GDM1 (cell line): ENCODE measurements around the gene NPRL2.
"Not testable (repeated sequence)": the region's sequence is repeated elsewhere in the genome, so short reads cannot be mapped to it uniquely, and the experiment has no call there.

ENCODE experiments used
- DNase-seq: peaks from one replicate; lab custom pipeline; 2025; lab: John Stamatoyannopoulos, UW

Gene NPRL2

DNA sequence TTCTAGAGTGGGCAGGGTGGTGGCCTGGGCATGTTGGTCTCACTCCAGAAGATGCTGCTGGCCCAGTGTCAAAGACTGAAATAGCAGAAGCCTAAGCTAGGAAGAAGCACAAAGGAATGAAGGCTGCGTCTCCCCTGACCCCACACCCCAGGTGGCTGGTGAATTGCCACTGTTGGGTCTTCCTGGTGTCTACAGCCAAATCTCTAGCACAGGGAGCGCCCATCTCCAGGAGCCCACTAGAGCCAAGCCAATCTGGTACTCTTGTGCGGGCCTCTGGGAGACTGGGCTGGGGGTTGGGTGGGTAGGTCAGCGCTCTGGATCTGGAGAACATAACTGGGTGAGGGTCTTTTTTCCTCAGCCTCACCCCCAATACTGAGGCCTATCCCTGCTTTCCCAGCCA lies 23.4 kb downstream of the NPRL2 start:
- no peak for DNase-seq

- no peak for DNase-seq
Observed at GRCh38 chr3:50326182-50326541, 24.4 kb downstream of the NPRL2 start.

DNA sequence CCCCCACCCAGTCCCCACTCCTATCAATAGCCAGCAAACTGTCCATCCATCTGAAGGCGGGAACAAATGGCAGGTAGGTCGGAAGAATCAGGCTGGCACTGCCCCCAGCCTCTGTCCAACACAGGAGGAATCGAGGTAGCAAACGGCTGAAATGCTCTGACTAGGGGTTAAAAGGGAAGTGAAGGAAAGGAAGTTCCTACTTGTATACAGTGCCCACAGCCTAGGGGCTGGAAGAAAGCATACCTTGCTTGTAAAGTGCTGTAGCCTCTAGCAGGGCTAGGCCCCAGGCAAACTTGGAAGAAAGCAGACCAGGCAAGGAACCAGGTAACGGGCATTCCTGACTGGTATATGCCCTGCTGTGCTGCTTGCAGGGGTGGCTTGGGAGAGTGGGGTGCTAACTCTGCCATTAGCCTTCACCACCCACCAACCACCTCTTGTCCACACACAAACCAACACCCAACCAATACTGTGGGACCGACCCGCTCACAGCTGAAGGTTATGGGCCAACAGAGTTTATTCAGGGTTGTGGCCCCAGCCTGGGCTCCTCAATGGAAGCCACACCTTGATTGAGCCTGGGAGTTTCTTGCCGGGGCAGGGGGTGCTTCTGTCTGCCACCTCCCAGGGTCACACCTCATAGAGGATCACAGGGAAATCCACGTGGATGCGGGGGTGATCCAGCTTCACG lies 24.9 kb downstream of the NPRL2 start:
- DNase-seq = no peak

GRCh38 chr3:50325113-50325480 lies 25.5 kb downstream of the NPRL2 start:
- DNase-seq = no peak

DNA sequence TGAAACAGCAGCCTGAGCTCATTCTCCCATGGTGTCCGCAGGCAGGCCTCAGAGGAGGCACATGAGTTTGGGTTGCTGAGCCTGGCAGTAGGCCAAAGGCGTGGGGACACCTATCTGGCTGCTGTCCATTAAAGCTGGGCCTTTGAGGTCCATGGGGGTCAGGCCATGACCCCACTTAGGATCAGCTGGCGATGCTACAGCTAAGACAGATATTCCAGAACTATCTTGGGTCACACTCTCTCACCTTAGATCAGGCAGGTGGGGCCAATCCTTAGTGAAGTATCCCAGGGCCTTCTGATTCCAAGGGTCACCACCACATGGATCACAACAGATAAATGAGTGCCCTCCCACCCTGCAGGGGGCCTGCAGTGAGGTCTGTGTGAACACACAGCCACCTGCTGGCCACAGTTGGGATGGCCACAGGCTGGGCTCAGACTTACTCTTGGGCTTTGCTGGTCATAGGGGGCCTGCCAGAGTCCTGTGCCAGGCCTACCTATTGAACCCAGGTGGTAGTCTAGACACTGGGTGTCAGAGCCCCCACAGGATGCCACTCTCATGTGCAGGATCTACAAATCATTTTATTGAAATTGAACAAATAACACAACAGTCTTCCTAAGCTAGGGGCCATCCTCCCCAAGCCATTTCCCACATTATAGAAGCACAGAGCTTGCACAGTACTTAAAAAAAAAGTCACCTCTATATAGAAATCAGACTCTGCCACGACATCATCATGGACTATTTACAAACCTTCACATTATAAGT lies 26.0 kb downstream of the NPRL2 start:
- peak; percentile 24 for DNase-seq

- no peak for DNase-seq
Observed at GRCh38 chr3:50323614-50324199, 26.9 kb downstream of the NPRL2 start.

GRCh38 chr3:50323092-50323600 lies 27.4 kb downstream of the NPRL2 start:
- no peak for DNase-seq

DNA sequence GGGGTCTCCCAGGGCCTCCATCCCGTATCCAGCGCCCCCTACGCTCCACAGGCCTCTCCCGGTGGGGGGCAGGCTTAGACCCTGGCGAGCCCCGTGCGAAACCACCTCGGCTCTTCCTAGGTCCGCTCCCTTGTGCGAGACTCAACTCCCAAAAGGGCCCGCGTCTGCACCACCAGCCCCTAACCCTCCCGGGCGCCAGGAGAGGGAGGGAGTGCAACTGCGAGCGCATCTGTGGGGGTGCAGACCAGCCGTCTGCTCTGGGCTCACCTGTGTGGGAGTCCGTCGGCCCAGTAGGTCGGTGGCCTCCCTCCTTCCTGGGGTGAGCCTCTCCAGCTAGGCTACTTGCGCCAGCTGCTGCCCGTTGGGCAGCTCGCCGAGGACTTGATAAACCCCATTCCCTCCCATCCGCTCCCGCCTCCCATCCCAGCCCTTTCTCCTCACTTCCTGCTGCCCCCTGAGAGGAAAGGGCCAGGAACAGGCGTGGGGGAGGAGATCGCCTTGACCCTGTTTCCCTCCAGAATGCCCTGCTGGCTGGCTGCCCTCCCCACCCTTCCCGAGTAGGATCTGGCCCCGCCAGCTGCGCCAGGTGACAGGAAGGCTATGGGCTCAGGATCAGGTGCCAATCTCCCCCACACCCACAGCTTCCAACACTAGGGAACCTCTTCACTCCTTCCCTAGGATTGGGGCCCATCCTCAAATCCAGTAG lies 28.0 kb downstream of the NPRL2 start, which contains the start of gene HYAL2:
Gene HYAL2, minus strand, starts transcription at position 360 of the 706 bp plus-strand sequence. CDS start 2,256 bp downstream, outside the sequence.
- DNase-seq = no peak

- no peak for DNase-seq
Observed at GRCh38 chr3:50322115-50322385, 28.5 kb downstream of the NPRL2 start.

GRCh38 chr3:50321336-50322114 lies 29.1 kb downstream of the NPRL2 start:
- peak; percentile 77 for DNase-seq

- DNase-seq = peak; percentile 62
Observed at GRCh38 chr3:50320853-50321335, 29.7 kb downstream of the NPRL2 start.

DNA sequence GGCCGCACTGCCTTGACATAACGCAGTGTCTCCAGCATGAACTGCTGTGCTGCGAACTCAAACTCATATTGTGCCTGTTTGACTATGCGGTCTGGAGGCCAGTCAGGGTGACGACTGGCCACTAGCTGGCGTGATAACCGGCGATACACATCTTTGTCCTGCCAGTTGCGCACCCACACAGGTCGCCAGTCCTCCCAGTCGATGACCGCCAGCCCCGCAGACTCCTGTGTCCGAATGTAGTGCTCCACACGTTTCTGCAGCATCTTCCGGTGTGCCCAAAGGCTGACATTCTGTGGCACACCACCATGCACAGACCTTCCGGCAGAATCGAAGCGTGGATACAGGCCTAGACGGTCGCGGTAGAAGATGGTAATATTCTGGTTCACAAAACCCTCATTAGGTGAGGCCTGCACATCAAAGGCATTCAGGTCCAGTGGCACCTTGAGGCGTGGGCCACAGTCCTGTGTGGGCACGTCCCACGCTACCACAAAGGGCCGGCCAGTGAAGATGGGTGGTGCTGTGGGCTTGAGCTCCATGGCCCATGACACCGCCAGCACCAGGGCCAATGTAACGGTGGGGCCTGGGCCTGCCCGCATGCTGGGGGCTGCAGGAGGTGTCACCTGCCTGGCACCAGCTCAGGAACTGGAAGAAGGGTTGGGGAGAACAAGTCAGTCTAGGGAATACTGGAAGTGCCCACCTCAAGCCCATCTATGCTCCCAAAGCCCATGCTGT lies 30.5 kb downstream of the NPRL2 start:
- DNase-seq = no peak

DNA sequence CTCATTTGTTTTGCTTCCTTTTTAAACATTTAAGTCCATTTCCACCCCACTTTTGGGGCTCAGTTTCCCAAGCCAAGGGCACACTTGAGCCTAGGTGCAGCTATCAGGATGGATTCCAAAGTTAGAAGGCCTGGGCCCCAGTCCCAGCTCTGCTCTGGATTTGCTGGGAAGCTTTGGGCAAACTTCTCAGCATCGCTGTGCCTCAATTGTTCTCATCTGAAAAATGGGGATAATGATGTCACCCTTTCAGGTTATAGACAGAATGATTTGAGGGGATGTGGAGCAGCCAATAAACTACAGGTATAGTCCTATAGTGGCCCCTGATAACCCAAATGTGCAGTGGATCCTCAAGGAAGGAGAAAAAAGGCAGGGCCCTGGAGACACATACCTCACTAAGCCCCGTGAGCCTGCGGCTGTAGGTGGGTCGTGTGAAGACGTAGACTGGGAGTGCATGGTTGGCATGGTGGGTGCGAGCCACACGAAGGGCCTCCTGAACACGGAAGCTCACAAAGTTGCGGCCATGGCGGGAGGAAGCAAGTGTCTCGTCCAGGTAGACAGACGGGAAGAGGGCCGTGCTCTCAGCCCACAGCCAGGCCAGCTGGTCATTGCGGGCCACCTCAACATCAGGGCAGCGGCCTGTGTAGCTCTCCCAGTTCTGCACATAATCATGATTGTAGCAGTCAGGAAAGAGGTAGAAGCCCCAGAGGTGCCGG lies 31.2 kb downstream of the NPRL2 start:
- no peak for DNase-seq

DNA sequence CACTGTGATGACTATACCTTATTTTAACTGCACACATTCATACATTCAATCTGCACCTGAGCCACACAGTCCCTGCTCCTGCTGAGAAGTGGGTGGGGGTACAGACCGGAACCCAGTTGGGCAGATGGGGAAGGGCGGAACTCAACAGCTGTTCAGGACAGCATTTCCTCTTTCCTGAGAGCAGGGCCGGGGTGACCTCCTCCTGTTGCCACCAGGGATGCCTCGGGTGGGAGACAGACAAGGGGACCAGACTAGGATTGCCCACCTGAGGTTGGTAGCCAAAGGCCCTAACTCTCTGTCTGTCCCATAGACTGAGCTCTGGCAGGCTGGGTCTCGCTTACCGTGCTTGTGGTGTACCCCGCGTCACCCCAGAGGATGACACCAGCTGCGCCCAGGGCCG lies 32.0 kb downstream of the NPRL2 start:
- DNase-seq = no peak

- no peak for DNase-seq
Observed at GRCh38 chr3:50318163-50318562, 32.4 kb downstream of the NPRL2 start.

GRCh38 chr3:50317300-50317699 lies 33.3 kb downstream of the NPRL2 start:
- DNase-seq = no peak

DNA sequence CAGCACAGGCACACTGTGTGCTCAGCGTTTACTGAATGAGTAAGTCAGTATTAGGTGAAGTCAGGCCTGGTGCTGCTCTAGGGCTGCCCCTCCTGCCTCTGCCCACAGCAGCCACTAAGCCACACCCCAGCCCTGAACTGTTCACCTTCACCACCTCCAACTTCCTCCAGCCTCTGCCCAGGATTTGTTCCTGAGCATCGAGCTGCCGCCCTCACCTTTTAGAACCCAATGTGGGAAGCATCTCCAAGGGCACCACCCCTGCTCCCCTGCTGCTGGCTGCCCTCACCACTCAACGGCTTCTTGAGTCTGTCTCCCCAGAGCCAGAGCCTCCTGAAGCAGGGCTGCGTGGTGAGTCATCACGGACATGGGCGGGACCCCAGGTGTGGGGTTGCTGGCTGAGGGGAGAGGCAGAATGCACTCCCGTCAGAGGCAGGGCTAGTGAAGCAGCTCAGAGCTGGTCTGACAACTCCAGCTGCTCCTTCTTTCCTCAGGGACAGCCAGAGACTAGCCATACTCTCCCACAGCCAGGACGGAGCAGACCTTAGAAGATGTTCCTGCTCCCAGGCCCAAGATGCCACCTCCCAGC lies 33.8 kb downstream of the NPRL2 start:
- DNase-seq = no peak

GRCh38 chr3:50314816-50315215 lies 35.8 kb downstream of the NPRL2 start:
- no peak for DNase-seq

DNA sequence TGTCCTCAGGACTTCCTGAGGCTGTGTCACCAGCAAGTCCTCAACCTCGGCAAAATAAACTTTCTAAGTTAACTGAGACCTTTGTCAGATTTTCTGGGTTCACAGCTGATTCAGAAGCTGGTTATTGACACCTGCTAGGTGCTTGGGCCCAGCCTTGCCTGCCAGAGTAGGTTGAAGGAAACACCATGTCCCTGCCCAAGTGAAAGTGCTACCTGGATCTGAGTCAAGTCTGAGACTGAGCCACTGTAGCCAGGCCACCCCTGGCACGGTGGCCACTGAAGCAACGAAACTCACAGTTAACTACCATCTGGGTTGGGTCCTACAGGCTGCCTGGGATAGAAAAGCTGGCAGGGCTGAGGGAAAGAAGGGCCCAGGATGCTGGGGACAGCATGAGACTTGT lies 36.2 kb downstream of the NPRL2 start:
- DNase-seq = no peak

- DNase-seq = not testable (repeated sequence)
Observed at GRCh38 chr3:50312041-50312440, 38.5 kb downstream of the NPRL2 start.
